HepG2 (cell line): ENCODE results near the gene TRIM9. TPM values are rescaled to one million over a fixed set of nuclear protein-coding genes. Genes with fewer than 3 reads are reported as not detected.

Experiments used
- ATAC-seq: fragments of 200-7000 bp; cut with Tn5 transposase; 3 replicates; pipeline ENCODE4 v1.9.1; 2020; ENCODE audit warnings: mild to moderate bottlenecking, moderate library complexity
- BruUV-seq: library from RNA; stranded (reverse); fragments of 400-500 nt; replicated peaks from 2 replicates; lab custom pipeline; 2021; lab: Mats Ljungman, UMichigan
- CTCF ChIA-PET: fragments of 300-600 bp; formaldehyde crosslinking; extraction: SDS; loops from one replicate; lab custom pipeline; 2021; ENCODE audit warnings: low total read pairs, inconsistent platforms, low intra/inter-chr PET ratio; lab: Yijun Ruan, JAX
- POLR2A ChIA-PET: fragments of 350-600 bp; sonication (Branson Sonifier 250); formaldehyde crosslinking; loops from one replicate; lab custom pipeline; 2020; ENCODE audit warnings: antibody characterized with exemption, inconsistent platforms; lab: Yijun Ruan, JAX
- DNase-seq: peaks from one replicate; pipeline ENCODE4 v3.0.0-alpha.2; 2015; ENCODE audit warnings: low spot score
- FAIRE-seq: peaks from 3 replicates; lab custom pipeline; 2011; peaks lifted over from hg19 to GRCh38; lab: Jason Lieb, UNC
- H2AFZ ChIP-seq: one replicate; pipeline ENCODE4 v1.6.1; 2011; ENCODE audit warnings: low read length, inconsistent platforms
- H3K27ac ChIP-seq: fragments of 300-600 bp; 3 replicates; pipeline ENCODE4 v1.8.0; 2011; ENCODE audit warnings: mixed run types, mild to moderate bottlenecking, mixed read lengths, low read length, inconsistent platforms; ENCODE audit not compliant: insufficient read depth; ENCODE audit errors: extremely low read length
- H3K27me3 ChIP-seq, 2 experiments: fragments of 200-600 bp in 1 of 2; 2 replicates in 1 of 2; 3 replicates in 1 of 2; pipeline versions ENCODE4 v1.6.0 to v1.8.0; 2011; ENCODE audit warnings: low read length in 2 of 2, mild to moderate bottlenecking in 2 of 2, moderate library complexity in 2 of 2, inconsistent platforms in 1 of 2; ENCODE audit not compliant: insufficient read depth in 2 of 2, control insufficient read depth in 1 of 2
- H3K36me3 ChIP-seq, 2 experiments: fragments of 200-600 bp in 1 of 2; replicated peaks in 1 of 2; 2 replicates in 1 of 2; 3 replicates in 1 of 2; pipeline versions ENCODE4 v1.5.1 to v1.8.0; 2011; ENCODE audit warnings: low read length in 2 of 2, inconsistent platforms in 1 of 2; ENCODE audit not compliant: insufficient read depth in 2 of 2, control insufficient read depth in 1 of 2
- H3K4me1 ChIP-seq: 2 replicates; pipeline ENCODE4 v1.5.1; 2012; ENCODE audit warnings: low read length, inconsistent platforms; ENCODE audit not compliant: insufficient read depth
- H3K4me2 ChIP-seq: 2 replicates; pipeline ENCODE4 v1.6.0; 2011; ENCODE audit warnings: low read depth, low read length, inconsistent platforms
- H3K4me3 ChIP-seq, 3 experiments: fragments of 200-600 bp in 1 of 3; sonication (generic), shearing (Covaris generic) in 1 of 3; replicated peaks in 1 of 3; 2 replicates each; pipeline ENCODE4 v1.5.1; 2011 to 2016; ENCODE audit warnings: low read length in 3 of 3, inconsistent platforms in 2 of 3, low read depth in 2 of 3, mild to moderate bottlenecking in 2 of 3, control low read depth in 1 of 3, mixed read lengths in 1 of 3; ENCODE audit not compliant: insufficient read depth in 1 of 3
- H3K79me2 ChIP-seq: one replicate; pipeline ENCODE4 v1.6.1; 2011; ENCODE audit warnings: low read length, inconsistent platforms; ENCODE audit not compliant: insufficient read depth
- H3K9ac ChIP-seq: 2 replicates; pipeline ENCODE4 v1.6.0; 2011; ENCODE audit warnings: mild to moderate bottlenecking, low read depth, low read length, inconsistent platforms; ENCODE audit not compliant: insufficient read depth
- H3K9me3 ChIP-seq: 2 replicates; pipeline ENCODE4 v1.5.1; 2012; ENCODE audit warnings: mild to moderate bottlenecking, low read length
- H4K20me1 ChIP-seq: 2 replicates; pipeline ENCODE4 v1.6.0; 2011; ENCODE audit warnings: inconsistent platforms, mild to moderate bottlenecking, low read length, moderate library complexity; ENCODE audit not compliant: insufficient read depth
- ATF2 ChIP-seq: sonication (generic); formaldehyde crosslinking; IDR thresholded peaks from 2 replicates; pipeline ENCODE4 v1.4.0; 2020; ENCODE audit warnings: missing genetic modification reagents
- CEBPG ChIP-seq: IDR thresholded peaks from 2 replicates; pipeline ENCODE4 v1.6.1; 2016
- CREM ChIP-seq, 2 experiments: sonication (generic) in 1 of 2; formaldehyde crosslinking in 1 of 2; IDR thresholded peaks; 2 replicates each; pipeline versions ENCODE4 v1.4.0 to v1.6.1; 2016 to 2020; ENCODE audit warnings: antibody characterized with exemption in 1 of 2, mild to moderate bottlenecking in 1 of 2, missing genetic modification reagents in 1 of 2
- ERF ChIP-seq: IDR thresholded peaks from 2 replicates; pipeline ENCODE4 v1.6.1; 2018; ENCODE audit warnings: missing biosample characterization, missing genetic modification reagents
- IRF9 ChIP-seq: sonication (generic); formaldehyde crosslinking; IDR thresholded peaks from 2 replicates; pipeline ENCODE4 v1.8.0; 2022; ENCODE audit warnings: missing genetic modification reagents, mild to moderate bottlenecking, borderline replicate concordance
- MAZ ChIP-seq, 2 experiments: sonication (generic) in 1 of 2; formaldehyde crosslinking in 1 of 2; IDR thresholded peaks; 2 replicates each; pipeline versions ENCODE4 v1.5.0 to v1.6.1; 2012 to 2020; ENCODE audit warnings: low read depth in 2 of 2, mild to moderate bottlenecking in 2 of 2, borderline replicate concordance in 1 of 2, improper control_type of control experiment in 1 of 2, low read length in 1 of 2, missing genetic modification reagents in 1 of 2, moderate library complexity in 1 of 2
- PHF5A ChIP-seq: IDR thresholded peaks from one replicate; pipeline ENCODE4 v1.6.1; 2018; ENCODE audit warnings: low read depth, missing genetic modification reagents; ENCODE audit not compliant: unreplicated experiment
- SAP130 ChIP-seq: IDR thresholded peaks from 2 replicates; pipeline ENCODE4 v1.6.1; 2016; ENCODE audit warnings: low read depth
- SIN3A ChIP-seq: IDR thresholded peaks from 2 replicates; pipeline ENCODE4 v1.6.1; 2011; ENCODE audit warnings: low read depth, mild to moderate bottlenecking, control low read depth, low read length, borderline replicate concordance
- ZMAT3 ChIP-seq: sonication (generic); formaldehyde crosslinking; conservative IDR thresholded peaks from 2 replicates; pipeline ENCODE4 v1.7.0; 2021; ENCODE audit warnings: missing genetic modification reagents
- ZNF556 ChIP-seq: sonication (generic); formaldehyde crosslinking; IDR thresholded peaks from 2 replicates; pipeline ENCODE4 v1.4.0; 2020; ENCODE audit warnings: mild to moderate bottlenecking, missing genetic modification reagents, borderline replicate concordance
- ZNF713 ChIP-seq: sonication (generic); formaldehyde crosslinking; IDR thresholded peaks from 2 replicates; pipeline ENCODE4 v1.4.0; 2020; ENCODE audit warnings: mild to moderate bottlenecking, missing genetic modification reagents
- WGBS: methylation state at CpG from one replicate; pipeline ENCODE4 v1.1.6; 2017; ENCODE audit warnings: low lambda C conversion rate; 5-methylcytosine and 5-hydroxymethylcytosine counted together
- in situ Hi-C: cut with HindIII; loops from 2 replicates; pipeline ENCODE4 v1.10.0; 2017; ENCODE audit warnings: low pct_unique_long_range_greater_than_20kb; ENCODE audit not compliant: extremely low pct_ligation_motif_present
- intact Hi-C: fragments of 100-400 bp; cut with micrococcal nuclease; formaldehyde crosslinking; loops from one replicate; pipeline ENCODE4 v1.10.0; 2022; ENCODE audit not compliant: unreplicated experiment
- polyA plus RNA-seq, 8 experiments: library from polyadenylated mRNA; depleted of rRNA in 3 of 8; stranded (reverse) in 7 of 8; unstranded in 1 of 8; fragments of >200 nt; fragmentation: Illumina TruSeq in 4 of 8; extraction: Trizol in 4 of 8; gene quantifications; 2 replicates each; pipeline versions ENCODE4 v1.2.1 to v1.2.3, GENCODE V29; 2011 to 2016; ENCODE audit warnings: low read depth in 4 of 8, missing spikeins in 1 of 8, mixed read lengths in 1 of 8; ENCODE audit not compliant: insufficient read depth in 1 of 8
- total RNA-seq, 5 experiments: library from RNA; depleted of rRNA; stranded (reverse); fragments of >200 nt; fragmentation: Illumina TruSeq; extraction: Trizol; gene quantifications; 2 replicates each; pipeline ENCODE4 v1.2.3, GENCODE V29; 2016; ENCODE audit warnings: low read depth in 1 of 5
- TF ChIP-seq, protein P1 (sequence below): sonication (generic); formaldehyde crosslinking; IDR thresholded peaks from 2 replicates; pipeline ENCODE4 v1.5.0; 2020; ENCODE audit warnings: missing genetic modification reagents

The TRIM9 gene
- total and polyA plus RNA-seq, 2 of the 13 experiments (the other 11 are each of a cell fraction or from before 2014, with no cell fraction given): 0.04 to 0.07 TPM

GRCh38 chr14:50946234-50946935, 148.5 kb downstream of the TRIM9 start (continued):
- no peak for TF ChIP-seq ZNF713 (CRISPR knock-in tag)
- TF ChIP-seq CREM (IDR thresholded peaks at IDR 0.05): peak; percentile 14; the same call in 1 of the 2 replicates
- TF ChIP-seq CREM (CRISPR knock-in tag; IDR thresholded peaks at IDR 0.05): no peak
- TF ChIP-seq CEBPG (CRISPR knock-in tag): peak; percentile 56; the same call in 1 of the 2 replicates
- TF ChIP-seq, protein P1, sequence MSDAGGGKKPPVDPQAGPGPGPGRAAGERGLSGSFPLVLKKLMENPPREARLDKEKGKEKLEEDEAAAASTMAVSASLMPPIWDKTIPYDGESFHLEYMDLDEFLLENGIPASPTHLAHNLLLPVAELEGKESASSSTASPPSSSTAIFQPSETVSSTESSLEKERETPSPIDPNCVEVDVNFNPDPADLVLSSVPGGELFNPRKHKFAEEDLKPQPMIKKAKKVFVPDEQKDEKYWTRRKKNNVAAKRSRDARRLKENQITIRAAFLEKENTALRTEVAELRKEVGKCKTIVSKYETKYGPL (CRISPR knock-in tag): no peak

DNA sequence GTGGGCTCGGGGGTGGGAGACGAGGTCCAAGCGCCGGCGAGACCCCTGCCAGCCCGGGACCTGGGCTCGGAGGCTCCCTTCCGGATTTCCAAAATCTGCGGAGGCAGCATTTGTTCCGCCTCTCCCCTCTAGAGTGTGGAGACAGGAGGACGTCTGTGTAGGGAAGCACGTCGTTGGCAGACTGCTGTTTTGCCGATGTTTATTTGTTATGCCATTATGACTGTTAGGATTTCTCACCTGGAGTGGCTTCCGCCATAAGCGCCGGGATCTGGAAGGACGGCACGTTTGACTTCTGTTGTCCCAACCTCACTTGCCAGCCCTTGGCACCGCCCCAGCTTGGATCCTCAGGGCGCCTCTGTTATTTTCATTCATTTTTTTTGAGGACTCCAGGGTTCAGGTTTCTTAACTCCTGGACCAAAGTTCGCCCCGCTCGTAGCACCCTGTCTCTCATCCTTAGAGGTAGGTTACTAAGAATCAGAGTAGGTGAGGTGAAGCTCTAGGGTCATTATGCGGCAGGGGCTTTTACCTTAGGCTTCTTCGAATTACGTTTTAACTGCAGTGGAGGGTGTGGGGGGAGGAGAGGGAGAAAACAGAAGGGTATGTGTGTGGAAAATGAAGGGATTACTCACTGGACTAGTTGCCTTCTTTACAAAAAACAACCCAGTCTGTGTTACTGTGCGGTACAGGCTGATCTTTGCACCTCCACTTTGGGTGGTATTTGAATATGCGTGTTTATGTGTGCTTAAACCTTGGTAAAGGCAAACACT, 150.1 kb downstream of the TRIM9 start:
- peaks cover 40% of the 10 kb centered on the region for H3K4me1 ChIP-seq
- no peaks in the 10 kb centered on the region for H3K9me3 ChIP-seq
- CTCF ChIA-PET: no interaction called here
- peak; percentile 94 for DNase-seq
- peak overlapping the region; percentile 99 for H3K27ac ChIP-seq
- under 1% methylated on average over 15 of the region's 29 CpGs for WGBS
- TSS peak; percentile 90 for BruUV-seq
- no peaks in the 10 kb centered on the region for H3K27me3 ChIP-seq
- in situ Hi-C loops: no loop called here
- H4K20me1 ChIP-seq: 0 out of 2 replicates have a peak, but pooled peaks cover 8% of the 10 kb centered on the region
- no peak overlapping the region for H2AFZ ChIP-seq
- peaks cover 3 to 9% of the 10 kb centered on the region in 2 experiments; a peak in 2 of 5 replicates for H3K36me3 ChIP-seq
- FAIRE-seq: peak; percentile 75
- POLR2A ChIA-PET: interaction anchor here (0.8 to 3.8 kb wide), 13 partner anchors 9 to 171 kb away, joined by 3 to 44 read pairs (median 6); partner anchors contain the start of genes NIN and TRIM9
- H3K9ac ChIP-seq: peak overlapping the region; percentile 92
- peaks cover 31% of the 10 kb centered on the region for H3K79me2 ChIP-seq
- H3K4me3 ChIP-seq: peak overlapping the region; percentile 84 to 92 (median 91)
- peak; percentile 74 for ATAC-seq
- intact Hi-C loops: loop anchor here (10.0 kb wide), 1 partner anchor 330 kb away; no protein-coding TSS in a partner anchor
- peak overlapping the region; percentile 85 for H3K4me2 ChIP-seq
- TF ChIP-seq ERF (CRISPR knock-in tag) (peak; percentile 21; the same call in 1 of the 2 replicates), IRF9 (CRISPR knock-in tag) (peak; percentile 15; the same call in 1 of the 2 replicates), ATF2 (0 out of 2 replicates have a peak, but pooled peaks have one; percentile 16), MAZ (IDR thresholded peaks at IDR 0.05; ENCODE audit: borderline replicate concordance, low read depth, low read length) (no peak), MAZ (CRISPR knock-in tag; IDR thresholded peaks at IDR 0.05; ENCODE audit: low read depth) (peak; percentile 41; the same call in 1 of the 2 replicates), SAP130 (CRISPR knock-in tag) (peak; percentile 61), SIN3A (peak; percentile 25; the same call in 1 of the 2 replicates), ZNF556 (CRISPR knock-in tag) (0 out of 2 replicates have a peak, but pooled peaks have one; percentile 10), ZMAT3 (no peak), PHF5A (CRISPR knock-in tag) (peak; percentile 26)
